HEK293T (cell line): ENCODE results near the gene OR2A25.
"Not testable (repeated sequence)": the region's sequence is repeated elsewhere in the genome, so short reads cannot be mapped to it uniquely, and the experiment has no call there.

Source experiments
- CTCF ChIA-PET: fragments of 350-600 bp; formaldehyde crosslinking; extraction: SDS; loops from one replicate; lab custom pipeline; 2021; ENCODE audit warnings: antibody characterized with exemption, inconsistent platforms; lab: Yijun Ruan, JAX
- POLR2A ChIA-PET: fragments of 350-600 bp; formaldehyde crosslinking; extraction: SDS; loops from one replicate; lab custom pipeline; 2020; ENCODE audit warnings: antibody characterized with exemption, inconsistent platforms; lab: Yijun Ruan, JAX
- DNase-seq: peaks from one replicate; pipeline ENCODE4 v3.0.0; 2012; ENCODE audit warnings: mixed read lengths; ENCODE audit errors: extremely low spot score
- ARNT ChIP-seq: fragments of 450-650 bp; IDR thresholded peaks from 2 replicates; pipeline ENCODE4 v1.6.1; 2017; ENCODE audit warnings: mild to moderate bottlenecking
- BHLHE40 ChIP-seq: fragments of 450-650 bp; IDR thresholded peaks from 2 replicates; pipeline ENCODE4 v1.6.1; 2016; ENCODE audit warnings: mild to moderate bottlenecking, moderate library complexity, borderline replicate concordance
- CTBP1 ChIP-seq: fragments of 450-650 bp; IDR thresholded peaks from 2 replicates; pipeline ENCODE4 v1.6.1; 2016; ENCODE audit warnings: borderline replicate concordance
- ELF4 ChIP-seq: fragments of 450-650 bp; IDR thresholded peaks from 2 replicates; pipeline ENCODE4 v1.6.1; 2017; ENCODE audit warnings: antibody characterized with exemption
- FOXA1 ChIP-seq: fragments of 450-650 bp; IDR thresholded peaks from 2 replicates; pipeline ENCODE4 v1.6.1; 2016; ENCODE audit warnings: mild to moderate bottlenecking
- FOXK2 ChIP-seq: fragments of 450-650 bp; IDR thresholded peaks from 2 replicates; pipeline ENCODE4 v1.6.1; 2016; ENCODE audit warnings: mild to moderate bottlenecking
- FOXM1 ChIP-seq: fragments of 450-650 bp; IDR thresholded peaks from 2 replicates; pipeline ENCODE4 v1.6.1; 2017; ENCODE audit warnings: mild to moderate bottlenecking, borderline replicate concordance
- HDGF ChIP-seq: fragments of 450-650 bp; IDR thresholded peaks from 2 replicates; pipeline ENCODE4 v1.6.1; 2017; ENCODE audit warnings: antibody characterized with exemption, borderline replicate concordance
- L3MBTL2 ChIP-seq: fragments of 450-650 bp; conservative IDR thresholded peaks from 2 replicates; pipeline ENCODE4 v1.6.1; 2016; ENCODE audit warnings: mild to moderate bottlenecking
- LEF1 ChIP-seq: fragments of 450-650 bp; IDR thresholded peaks from 2 replicates; pipeline ENCODE4 v1.6.1; 2017; ENCODE audit warnings: mild to moderate bottlenecking, borderline replicate concordance
- NFRKB ChIP-seq: fragments of 450-650 bp; IDR thresholded peaks from 2 replicates; pipeline ENCODE4 v1.6.1; 2016; ENCODE audit warnings: mild to moderate bottlenecking, moderate library complexity
- SP1 ChIP-seq: fragments of 450-650 bp; IDR thresholded peaks from 2 replicates; pipeline ENCODE4 v1.6.1; 2017
- SUZ12 ChIP-seq: fragments of 450-650 bp; IDR thresholded peaks from 2 replicates; pipeline ENCODE4 v1.6.1; 2016; ENCODE audit warnings: mild to moderate bottlenecking
- TARDBP ChIP-seq: fragments of 450-650 bp; IDR thresholded peaks from 2 replicates; pipeline ENCODE4 v1.6.1; 2016
- ZNF384 ChIP-seq: fragments of 450-650 bp; IDR thresholded peaks from 2 replicates; pipeline ENCODE4 v1.6.1; 2016
- TF ChIP-seq, protein P1 (sequence below): fragments of 450-650 bp; IDR thresholded peaks from 2 replicates; pipeline ENCODE4 v1.6.1; 2016

The OR2A25 gene

DNA sequence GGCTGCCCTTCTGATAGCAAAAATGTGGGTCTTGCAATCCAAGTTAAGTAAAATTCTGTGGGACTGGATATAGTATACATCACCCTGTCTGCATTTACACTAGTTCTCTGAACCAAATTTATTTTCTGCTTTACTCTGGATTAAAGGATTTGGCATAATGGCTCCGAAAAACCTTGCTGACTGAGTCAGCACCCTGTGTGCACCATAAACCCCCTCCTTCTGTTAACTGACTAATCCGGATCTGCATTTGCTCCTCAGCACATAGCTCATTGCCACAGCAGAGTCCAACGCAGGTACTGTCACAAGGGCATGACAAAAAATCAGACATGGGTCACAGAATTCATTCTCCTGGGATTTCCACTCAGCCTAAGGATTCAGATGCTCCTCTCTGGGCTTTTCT, 19.5 kb upstream of the OR2A25 start:
- DNase-seq, result no peak
- ChIA-PET CTCF (no interaction called here), POLR2A (no interaction called here)
- TF ChIP-seq SP1 (no peak), SUZ12 (no peak), FOXA1 (no peak), NFRKB (no peak)

DNA sequence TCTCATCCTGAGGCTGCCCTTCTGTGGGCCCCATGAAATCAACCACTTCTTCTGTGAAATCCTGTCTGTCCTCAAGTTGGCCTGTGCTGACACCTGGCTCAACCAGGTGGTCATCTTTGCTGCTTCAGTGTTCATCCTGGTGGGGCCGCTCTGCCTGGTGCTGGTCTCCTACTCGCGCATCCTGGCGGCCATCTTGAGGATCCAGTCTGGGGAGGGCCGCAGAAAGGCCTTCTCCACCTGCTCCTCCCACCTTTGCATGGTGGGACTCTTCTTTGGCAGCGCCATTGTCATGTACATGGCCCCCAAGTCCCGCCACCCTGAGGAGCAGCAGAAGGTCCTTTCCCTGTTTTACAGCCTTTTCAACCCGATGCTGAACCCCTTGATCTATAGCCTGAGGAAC, 18.7 kb upstream of the OR2A25 start:
- CTCF ChIA-PET, DNase-seq, POLR2A ChIA-PET: not testable (repeated sequence)

DNA sequence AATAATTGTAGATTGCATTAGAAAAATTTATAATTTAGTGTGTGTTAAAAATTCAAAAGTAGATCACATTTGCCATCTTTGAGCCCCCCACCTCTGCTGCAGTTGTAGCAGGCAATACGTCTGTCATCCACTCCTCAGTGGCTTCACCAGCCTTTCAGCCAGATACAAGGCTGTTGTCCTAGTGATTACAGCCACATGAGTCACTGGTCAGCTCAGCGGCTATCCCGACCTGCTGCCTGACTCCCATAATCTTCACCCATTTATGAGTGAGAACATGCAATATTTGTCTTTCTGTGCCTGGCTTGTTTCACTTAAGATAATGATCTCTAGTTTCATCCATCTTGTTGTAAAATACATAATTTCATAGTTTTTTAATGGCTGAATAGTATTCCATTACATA, 11.7 kb upstream of the OR2A25 start:
- TF ChIP-seq TARDBP (no peak), ZNF384 (no peak), LEF1 (no peak), BHLHE40 (no peak), NFRKB (no peak), L3MBTL2 (no peak), SUZ12 (no peak), FOXA1 (no peak)
- TF ChIP-seq, protein P1, sequence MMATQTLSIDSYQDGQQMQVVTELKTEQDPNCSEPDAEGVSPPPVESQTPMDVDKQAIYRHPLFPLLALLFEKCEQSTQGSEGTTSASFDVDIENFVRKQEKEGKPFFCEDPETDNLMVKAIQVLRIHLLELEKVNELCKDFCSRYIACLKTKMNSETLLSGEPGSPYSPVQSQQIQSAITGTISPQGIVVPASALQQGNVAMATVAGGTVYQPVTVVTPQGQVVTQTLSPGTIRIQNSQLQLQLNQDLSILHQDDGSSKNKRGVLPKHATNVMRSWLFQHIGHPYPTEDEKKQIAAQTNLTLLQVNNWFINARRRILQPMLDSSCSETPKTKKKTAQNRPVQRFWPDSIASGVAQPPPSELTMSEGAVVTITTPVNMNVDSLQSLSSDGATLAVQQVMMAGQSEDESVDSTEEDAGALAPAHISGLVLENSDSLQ, result no peak
- DNase-seq, result no peak
- CTCF ChIA-PET, result no interaction called here
- POLR2A ChIA-PET, result no interaction called here

DNA sequence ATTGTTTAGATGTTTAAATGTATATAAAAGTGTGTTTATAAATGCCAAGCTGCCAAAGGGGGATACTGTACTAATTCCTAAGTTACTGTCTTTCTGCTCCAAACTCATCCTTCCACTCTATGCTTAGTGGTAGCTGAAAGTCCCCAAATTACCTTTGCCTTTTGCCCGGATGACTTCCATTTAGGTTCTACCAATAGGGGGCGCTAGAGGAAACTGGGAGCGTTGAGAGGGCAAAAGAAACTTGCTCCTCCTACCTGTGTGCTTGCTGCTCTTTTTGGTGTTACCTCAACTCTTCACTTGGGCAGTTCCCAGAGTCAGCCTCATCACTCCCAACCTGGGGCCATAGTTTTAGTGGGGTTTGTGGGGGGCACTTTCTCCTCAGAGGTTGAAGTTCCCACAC, 5.9 kb upstream of the OR2A25 start:
- ChIA-PET CTCF (no interaction called here), POLR2A (no interaction called here)
- no peak for DNase-seq
- TF ChIP-seq LEF1 (no peak), ARNT (no peak), HDGF (no peak), SP1 (no peak), TARDBP (no peak), FOXA1 (no peak), ELF4 (no peak), BHLHE40 (no peak), NFRKB (no peak), CTBP1 (no peak), ZNF384 (no peak)

DNA sequence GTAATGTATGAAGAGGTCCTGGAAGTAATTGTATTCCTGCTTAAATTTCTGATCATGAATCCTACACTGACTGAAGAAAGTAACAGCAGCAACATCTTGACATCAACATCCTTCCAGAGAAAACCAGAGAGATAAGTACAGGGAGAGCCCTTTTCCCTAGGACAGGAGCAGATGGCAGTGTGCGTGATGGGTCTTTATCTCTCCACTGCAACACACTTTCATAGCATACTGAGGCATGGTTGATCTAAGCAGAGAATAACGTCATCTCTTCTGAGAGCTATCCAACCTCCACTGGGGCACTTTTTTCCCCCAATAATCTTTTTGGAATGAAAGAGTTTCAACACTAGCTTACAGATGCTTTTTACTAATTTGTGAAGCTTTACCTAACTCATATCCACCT, 342 bp downstream of the OR2A25 start:
- no peak for DNase-seq
- ChIA-PET CTCF (interaction anchor here (1.8 kb wide), 1 partner anchor 58 kb away, joined by 4 read pairs; no protein-coding TSS in a partner anchor), POLR2A (no interaction called here)
- TF ChIP-seq BHLHE40 (no peak), ELF4 (no peak), FOXA1 (no peak), TARDBP (no peak), HDGF (no peak), ARNT (no peak)
- TF ChIP-seq, protein P1, result no peak

DNA sequence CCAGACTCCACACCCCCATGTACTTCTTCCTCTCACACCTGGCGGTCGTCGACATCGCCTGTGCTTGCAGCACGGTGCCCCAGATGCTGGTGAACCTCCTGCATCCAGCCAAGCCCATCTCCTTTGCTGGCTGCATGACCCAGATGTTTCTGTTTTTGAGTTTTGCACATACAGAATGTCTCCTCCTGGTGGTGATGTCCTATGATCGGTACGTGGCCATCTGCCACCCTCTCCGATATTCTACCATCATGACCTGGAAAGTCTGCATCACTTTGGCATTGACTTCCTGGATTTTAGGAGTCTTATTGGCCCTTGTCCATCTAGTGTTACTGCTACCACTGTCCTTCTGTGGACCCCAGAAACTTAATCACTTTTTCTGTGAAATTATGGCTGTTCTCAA, 4.8 kb downstream of the OR2A25 start:
- DNase-seq, result no peak
- TF ChIP-seq FOXK2 (no peak), NFRKB (no peak), SUZ12 (no peak), ELF4 (no peak), FOXA1 (no peak), ARNT (no peak), LEF1 (no peak), TARDBP (no peak), L3MBTL2 (no peak), ZNF384 (no peak), FOXM1 (no peak)
- TF ChIP-seq, protein P1, result no peak
- POLR2A ChIA-PET, result no interaction called here
- CTCF ChIA-PET, result no interaction called here

DNA sequence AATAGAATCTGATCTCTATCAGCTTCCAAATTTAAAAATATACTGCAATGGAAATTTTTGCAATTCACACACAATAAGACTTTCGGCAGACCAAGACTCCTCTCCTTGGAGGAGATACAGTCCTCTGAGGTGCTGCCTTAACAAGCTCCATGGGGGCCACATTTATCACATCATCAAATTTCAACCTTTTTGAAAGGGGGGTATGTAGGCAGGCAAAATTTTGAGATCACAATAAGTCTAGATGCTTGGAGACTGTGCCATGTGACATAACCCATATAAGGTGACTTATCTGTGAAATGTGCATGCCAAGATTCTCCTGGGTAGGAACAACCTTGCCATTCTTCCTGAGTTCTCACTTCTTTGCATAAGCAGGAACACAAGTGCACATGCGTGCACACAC, 16.4 kb downstream of the OR2A25 start, which contains the start of gene OR2A12:
TSS of gene OR2A12 (plus strand) at position 301 of the 400 bp plus-strand sequence. CDS start 8,830 bp downstream, outside the sequence.
- ChIA-PET CTCF (no interaction called here), POLR2A (no interaction called here)
- TF ChIP-seq FOXA1 (no peak), ARNT (no peak), LEF1 (no peak), HDGF (no peak), TARDBP (no peak), CTBP1 (no peak), L3MBTL2 (no peak), SP1 (no peak), ZNF384 (no peak), FOXM1 (no peak), SUZ12 (no peak), BHLHE40 (no peak), ELF4 (no peak), NFRKB (no peak), FOXK2 (no peak)
- TF ChIP-seq, protein P1, result no peak
- no peak for DNase-seq
